GM19463 (cell line): Measurements from ENCODE around the gene ANKK1.

Experiments
- ATAC-seq: cut with Tn5 transposase; IDR thresholded peaks from one replicate; pipeline ENCODE4 v1.9.1; 2021; ENCODE audit warnings: mild to moderate bottlenecking, moderate library complexity; ENCODE audit not compliant: unreplicated experiment

Gene ANKK1

DNA sequence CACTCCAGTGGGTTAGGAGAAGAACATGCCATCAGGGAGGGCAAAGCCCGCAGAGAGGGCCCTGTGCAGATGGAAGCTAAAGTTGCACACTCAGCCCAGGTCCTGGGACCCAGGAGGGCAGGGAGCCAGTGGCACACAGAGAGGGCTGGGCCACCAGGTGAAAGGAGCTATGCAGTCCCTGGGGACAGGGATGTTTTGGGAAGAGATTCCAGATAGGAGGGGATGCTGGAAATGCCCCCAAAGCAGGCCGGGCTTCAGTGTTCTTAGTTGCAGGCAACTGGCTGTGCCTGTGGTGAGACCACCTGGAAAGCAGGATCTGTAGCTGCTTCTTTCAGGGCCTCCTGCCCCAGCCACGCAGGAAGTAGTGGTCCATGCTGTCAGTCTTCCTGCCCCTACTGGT lies 19.6 kb downstream of the ANKK1 start:
- ATAC-seq, result no peak

DNA sequence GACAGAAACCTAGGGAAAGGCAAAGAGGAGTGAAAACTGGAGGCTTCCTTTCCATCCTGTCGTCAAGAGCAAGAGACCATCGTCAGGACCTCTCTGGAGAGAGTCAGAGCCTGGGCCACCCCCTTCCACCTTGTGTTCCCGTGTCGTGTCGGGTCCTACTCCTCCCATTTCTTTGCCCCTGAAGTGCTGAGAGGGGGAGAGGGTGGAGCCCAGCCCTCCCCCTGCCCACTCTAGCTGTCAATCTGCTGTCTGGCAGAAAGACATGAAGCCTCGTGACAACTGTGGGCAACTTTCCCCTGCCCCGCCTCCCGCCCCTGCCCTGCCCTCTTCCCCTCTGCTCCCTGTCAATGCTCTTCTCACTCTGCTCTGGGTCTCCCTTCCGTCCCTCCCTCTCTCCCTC lies 20.6 kb downstream of the ANKK1 start:
- no peak for ATAC-seq

DNA sequence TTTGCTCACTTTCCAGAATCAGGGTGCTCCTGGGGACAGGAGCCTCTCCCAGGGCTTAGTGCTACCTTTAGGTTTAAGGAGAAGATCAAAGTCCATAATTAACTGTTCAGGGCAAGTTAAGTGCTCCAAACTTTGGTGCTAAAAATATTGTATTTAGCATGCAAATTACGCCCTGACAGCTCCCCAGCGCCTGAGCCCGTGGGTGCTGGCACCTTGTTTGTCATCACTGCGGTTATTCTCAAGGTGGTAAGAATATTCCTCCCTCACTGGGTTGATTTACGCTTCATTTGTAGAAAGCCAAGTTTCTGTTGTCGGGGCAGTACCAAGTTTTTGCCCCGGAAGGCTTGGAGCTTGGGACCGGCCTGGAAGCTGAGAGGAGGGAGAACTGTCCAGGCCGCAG lies 21.3 kb downstream of the ANKK1 start:
- no peak for ATAC-seq

DNA sequence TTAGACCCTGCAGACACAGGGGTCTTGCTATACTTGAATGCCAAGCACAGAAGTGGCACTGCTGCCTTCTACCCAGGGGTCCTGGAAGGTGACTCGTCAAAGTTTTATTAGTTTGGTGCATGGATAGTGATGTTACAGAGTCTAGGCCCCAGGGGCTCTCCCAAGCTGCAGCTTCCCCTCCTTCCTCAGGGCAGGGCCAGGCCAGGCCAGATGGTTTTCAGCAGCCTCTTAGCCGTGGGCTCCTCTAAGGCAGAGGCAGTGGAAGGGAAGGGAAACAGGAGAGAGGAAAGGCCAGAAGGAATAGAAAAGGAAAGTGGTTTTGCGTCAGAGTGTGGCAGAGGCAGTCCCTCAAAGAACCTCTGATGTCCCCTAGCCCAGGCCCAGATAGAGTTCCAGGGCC lies 21.9 kb downstream of the ANKK1 start:
- ATAC-seq, result no peak

DNA sequence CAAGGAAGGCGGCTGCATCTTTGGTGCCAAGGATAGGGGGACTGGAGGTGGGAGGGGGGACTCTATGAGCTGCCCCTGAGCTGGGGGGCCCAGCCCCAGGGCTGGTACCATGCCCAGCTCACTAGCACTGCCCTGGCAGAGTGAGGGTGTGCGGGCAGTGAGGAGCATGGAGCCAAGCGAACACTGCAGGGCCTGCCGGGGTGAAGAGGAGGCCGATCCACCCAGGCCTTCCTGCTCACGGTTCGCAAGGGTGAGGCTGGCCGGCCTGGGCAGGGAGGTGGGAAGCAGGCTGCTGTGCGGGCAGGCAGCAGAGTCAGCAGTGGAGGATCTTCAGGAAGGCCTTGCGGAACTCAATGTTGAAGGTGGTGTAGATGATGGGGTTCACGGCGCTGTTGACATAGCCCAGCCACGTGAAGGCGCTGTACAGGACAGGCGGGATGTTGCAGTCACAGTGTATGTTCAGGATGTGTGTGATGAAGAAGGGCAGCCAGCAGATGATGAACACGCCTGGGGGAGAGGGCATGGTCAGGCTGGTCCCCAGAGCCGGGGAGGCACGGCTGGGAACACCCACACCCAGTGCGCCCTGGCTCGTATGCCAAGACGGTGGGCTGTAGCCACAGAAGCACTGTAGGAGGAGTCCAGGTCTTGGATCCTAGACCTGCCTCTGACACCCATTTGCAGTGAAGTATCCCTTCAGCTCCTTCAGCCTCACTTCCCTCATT lies 23.0 kb downstream of the ANKK1 start:
- ATAC-seq, result no peak

DNA sequence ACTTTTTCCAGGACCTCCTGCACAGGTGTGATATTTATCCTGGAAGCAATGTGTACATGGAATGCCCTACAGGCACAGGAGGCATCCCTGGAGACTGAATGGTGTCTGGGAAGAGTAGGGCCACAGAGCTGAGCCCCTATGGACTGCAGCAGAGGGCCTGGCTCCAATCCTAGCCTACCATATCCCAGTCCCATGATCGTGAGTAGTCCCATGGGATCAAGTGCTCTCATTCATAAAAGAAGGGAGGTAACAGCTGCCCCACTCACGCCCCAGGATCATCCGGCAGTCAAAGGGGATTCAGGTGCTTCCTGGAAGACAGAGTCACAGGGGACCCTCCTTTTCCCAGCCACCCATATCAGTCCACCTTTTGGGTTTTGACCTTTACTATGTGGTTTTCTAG lies 24.0 kb downstream of the ANKK1 start:
- ATAC-seq, result no peak

DNA sequence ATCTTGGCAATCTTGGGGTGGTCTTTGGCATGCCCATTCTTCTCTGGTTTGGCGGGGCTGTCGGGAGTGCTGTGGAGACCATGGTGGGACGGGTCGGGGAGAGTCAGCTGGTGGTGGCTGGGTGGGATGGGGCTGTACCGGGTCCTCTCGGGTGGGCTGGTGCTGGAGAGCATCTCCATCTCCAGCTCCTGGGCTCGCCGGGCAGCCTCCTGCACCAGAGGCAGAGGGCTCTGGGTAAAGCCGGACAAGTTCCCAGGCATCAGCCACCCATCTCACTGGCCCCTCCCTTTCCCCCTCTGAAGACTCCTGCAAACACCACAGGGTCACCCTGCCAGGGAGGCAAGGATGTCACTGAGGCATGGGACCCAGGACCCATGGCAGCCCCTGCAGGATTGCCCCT lies 25.1 kb downstream of the ANKK1 start:
- ATAC-seq, result no peak

DNA sequence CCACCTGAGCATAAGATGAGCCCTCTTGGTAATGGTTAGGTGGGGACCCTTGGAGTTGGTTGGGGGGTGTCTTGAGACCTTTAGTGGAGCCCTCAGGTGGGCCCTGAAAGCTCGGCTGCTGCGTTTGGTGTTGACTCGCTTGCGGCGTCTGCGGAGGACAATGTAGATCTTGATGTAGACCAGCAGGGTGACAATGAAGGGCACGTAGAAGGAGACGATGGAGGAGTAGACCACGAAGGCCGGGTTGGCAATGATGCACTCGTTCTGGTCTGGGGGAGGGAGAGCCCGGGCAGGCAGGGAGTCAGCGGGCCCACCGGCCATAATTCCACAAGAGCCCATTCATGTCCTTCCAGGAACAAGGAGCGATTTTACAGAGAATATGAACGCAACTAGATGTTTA lies 27.8 kb downstream of the ANKK1 start:
- no peak for ATAC-seq

DNA sequence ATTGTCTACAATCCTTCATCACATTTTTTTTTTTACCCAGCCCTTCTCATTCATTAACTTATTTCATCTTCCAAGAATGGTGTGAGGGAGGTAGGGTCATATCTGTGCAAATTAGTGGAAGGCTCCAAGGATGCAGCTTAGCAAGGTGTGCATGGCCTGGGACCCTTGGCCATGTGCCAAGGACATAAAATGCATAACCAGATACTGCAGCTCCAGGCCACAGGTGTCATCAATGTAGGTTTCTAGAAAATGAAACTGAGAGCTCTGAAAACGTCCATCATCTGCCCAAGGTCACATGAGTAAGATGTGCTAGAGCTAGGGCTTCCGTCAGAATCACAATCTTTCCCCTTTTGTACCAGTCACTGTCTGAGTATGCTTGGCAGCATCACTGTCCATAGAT lies 29.8 kb downstream of the ANKK1 start:
- ATAC-seq, result no peak

DNA sequence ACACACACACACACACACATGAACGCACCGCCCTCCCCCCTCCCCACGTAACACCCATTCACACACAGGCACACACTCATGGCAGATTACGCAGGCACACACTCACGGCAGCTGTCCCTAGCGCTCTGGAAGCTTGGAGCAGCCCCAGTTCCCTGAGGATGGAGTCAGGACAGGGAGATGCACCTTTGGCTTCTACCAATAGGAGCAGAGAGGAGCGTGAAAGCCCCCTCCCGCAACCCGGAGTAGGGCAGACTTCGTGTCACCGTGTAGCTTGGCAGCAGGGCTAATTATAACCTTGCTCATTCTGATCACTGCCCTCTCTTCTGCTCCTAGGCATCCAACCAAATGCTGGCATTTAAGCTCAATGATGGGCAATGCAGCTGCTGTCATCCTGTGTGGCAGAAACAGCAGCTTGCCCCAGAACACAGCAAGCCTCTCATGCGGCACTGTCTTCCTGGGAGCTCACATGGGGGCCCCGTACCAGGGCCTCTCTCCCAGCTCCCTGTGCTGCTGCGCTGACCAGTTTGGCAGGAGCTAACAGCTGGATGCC lies 31.9 kb downstream of the ANKK1 start:
- ATAC-seq, result no peak

DNA sequence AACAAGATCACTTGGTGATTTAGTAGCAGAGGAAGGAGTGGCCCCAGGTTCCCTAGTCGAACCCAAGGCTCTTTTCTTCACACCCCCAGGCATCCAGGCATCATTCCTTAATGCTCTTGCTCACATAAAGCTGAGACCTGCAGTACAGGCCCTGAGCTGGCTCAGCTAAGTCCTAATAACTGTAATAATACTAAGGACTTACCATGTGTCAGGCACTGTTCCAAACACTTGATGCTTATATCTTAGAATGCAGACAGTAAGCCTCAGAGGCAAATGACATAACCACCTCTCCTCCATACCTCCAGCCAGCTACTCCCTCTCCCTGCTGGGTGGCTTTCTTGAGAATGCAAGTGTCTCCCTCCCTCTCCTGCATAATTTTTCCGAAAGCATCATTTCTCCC lies 33.2 kb downstream of the ANKK1 start:
- no peak for ATAC-seq

DNA sequence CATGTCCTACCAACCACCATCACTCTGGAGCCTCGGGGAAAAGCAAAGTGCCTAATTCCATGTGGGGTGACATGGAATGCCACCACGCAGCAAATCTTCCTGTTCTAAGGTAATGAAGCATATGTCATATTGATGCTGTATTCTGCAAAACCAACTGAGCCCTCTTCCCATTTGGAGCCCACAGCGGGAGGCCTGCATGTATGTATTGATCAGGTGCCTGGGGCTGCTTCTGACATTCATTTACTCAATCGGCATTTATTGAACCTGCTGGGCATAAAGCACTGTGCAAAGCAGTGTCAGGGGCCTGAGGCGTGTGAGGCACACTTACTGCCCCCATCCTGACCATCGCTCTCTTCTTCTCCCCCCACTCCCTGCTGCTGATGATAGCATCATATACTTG lies 39.1 kb downstream of the ANKK1 start:
- no peak for ATAC-seq

DNA sequence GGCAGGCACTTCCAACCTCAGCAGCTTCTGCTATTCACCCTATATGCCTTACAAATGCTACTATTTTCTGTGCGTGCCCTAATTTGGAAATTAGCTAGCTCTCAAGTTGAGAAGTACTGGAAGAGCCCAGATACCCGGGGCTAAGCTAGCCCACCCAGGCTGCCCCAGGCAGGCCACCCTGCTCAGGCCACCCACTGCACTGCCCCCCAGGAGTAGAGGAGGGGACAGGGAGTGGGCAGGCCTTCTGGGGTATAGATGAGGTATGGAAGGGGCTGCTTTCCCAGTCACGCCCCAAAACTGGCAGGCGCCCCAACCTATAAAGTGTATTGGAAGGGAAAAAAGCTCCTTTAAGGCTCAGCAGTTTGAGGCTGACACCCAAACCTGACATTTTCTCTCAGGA lies 44.2 kb downstream of the ANKK1 start:
- no peak for ATAC-seq

DNA sequence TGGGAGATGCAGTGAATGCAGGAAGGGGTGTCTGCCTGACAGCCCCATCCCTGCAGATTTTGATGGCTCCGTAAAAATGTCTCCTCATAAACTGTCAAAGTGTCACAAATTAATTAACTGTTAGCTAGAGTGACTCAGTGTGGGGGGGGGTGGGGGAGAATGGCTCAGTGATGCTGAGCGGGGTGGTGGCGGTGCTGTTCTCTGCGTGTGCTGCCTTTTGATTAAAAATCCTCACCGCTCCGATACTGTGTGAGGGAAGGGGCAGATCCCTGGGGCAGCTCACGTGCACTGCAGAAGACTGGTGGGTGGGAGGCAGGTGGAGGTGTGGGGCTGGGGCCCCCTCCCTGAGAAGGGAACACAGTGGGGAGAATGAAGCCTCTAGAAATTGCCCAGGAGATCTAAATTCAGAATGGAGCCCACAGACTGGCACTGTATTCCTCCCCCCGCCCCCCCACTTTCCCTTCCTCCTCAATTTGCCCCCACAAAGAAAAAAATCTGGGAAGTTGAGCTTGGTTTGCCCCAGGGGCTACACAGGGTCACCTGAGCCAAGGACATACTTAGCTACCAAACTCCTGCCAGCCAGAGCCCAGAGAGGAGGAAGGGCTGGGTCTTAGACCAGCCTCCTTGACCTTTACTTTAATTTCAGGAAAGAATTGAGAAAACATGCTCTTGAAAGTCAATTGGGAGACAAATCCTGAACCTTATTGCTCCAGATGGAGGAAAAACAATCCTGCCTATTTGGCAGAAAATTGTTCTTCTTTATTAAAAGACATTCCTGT lies 47.8 kb downstream of the ANKK1 start:
- ATAC-seq, result no peak

DNA sequence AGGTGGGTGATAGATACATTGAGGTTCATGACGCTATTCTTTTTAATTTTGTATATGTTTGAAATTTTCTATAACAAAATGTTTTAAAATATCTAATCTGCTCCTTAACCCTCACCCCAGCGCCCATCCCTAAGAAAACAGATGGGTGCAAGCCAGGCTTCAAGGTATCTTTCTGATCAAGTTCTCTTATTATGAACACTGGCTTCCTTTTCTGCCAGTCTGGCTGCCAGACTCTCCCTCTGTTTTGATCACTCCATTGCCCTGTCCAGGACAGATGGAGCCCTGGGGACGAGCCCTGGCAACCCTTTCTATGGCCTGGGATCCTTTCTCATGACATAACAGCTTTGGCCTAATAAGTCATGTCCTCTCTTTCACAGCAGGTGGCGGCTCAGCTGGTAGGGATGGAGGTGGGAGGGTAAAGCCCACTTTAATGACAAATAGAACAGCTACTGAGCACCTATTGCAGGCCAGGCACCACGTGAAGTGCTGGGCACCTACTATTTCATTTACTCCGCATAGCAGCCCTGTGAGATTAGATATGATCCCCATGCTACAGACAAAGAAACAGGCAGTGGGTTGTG lies 49.2 kb downstream of the ANKK1 start:
- ATAC-seq, result no peak

DNA sequence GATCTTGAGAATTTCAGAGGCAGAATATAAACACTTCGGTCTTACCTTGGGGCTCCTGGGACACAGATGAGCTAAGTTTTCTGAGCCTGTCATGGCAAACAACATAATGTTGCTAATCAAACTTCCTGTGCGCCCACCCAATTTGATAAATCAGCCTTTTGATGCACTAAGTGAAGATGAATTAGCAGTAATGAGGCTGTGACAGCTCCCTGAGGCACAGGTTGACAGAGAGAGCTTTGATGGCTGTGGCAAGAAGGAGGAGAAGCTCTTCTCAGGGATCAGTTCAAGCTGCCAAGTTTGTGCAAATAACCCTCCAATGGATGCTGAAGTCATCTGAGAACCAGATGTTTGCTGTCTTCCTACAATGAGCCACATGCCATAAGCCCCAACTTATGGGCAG lies 53.2 kb downstream of the ANKK1 start:
- ATAC-seq, result no peak

DNA sequence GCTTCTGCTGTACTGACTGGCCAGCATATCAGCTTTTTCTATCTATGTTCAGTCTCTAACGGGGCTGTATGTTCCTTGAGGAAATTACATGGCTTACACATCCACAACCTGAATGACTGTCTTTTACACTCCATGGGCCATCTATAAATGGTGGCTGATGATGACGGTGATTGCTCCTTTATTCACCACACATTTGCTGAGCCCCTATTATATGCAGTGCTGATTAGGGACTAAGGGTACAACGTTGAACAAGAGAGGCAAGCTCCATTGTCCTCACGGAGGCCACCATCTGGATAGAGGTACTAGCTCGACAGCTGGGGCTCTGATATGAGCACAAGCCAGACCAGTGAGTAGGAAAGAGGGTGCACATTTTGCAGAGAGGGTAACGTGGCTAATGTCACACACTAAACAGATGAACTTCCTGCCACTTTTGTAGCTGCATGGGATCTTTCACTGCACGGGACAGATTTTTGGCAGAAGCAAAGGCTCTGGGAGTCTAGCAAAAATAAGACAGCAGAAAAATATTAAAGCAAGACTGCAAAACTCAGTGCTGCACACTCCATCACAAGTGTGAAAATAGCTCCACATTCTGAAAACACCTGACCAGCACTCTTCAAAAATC lies 57.0 kb downstream of the ANKK1 start:
- ATAC-seq, result no peak

DNA sequence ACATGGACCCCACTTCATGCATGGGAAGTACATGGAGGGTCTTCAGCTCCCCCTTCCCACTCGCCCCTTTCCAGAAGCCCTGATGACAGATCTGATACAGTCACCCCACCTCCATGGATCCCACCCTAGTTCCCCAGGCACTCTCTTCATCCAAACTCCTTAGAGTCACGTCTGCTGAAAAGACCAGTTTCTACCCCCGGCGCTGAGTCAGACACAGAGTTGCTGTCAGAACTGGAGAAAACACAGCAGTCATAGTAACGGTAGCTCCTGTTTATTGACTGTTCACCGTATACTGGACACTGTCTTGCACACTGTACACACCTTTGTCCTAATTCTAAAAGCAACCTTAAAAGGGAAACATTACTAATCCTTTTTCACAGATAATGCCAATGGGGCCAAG lies 58.5 kb downstream of the ANKK1 start:
- ATAC-seq, result no peak

DNA sequence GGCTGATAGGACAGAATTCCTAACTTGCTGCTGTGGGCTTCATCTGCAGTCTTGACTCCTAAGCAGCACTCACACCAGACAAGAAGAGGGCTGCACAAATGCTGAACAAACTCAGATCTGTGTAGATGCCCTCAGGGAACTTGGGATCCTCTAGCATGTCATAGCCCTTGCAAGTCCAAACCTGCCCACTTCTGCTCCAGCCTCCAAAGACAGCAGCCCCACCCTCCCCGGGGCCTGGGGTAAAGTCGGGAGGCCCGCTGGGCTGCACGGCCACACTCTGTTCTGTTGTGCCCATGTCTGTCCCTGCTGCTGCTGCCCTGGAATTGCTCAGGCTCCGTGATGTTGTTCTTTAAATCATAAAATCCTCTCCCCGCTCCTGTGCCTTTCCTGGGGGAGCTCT lies 59.4 kb downstream of the ANKK1 start:
- no peak for ATAC-seq

DNA sequence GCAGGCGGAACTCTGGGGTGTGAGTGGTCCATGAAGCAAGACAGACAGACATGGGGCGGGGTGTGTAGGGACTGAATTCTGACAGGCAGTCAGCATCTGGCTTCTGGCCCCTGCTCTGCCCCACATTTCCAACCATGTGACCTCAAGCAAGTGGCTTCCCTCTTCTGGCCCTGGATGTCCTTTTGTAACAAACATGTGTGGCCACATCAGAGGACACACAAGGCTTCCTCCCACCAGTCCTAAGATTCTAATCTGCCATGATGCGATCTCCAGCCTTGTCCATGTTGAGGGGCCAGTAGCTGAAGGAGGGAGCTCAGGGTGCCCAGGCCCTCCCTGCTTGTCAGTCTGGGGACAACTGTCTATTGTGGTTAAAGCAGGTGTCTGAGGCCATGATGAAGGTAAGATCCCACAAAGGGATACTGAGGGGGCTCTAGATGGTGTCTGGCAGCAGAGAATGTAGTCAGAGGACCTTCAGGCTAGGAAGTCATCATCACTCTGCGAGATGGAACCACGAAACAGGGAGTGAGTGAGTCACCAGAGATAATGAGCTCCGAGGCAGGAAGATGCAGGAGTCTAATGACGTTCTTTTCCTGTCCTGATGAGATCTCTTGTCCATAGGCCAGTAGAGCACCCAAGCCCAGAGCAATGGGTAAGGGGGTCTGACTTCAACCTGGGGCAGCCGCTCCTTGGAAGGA lies 60.2 kb downstream of the ANKK1 start:
- ATAC-seq, result no peak

DNA sequence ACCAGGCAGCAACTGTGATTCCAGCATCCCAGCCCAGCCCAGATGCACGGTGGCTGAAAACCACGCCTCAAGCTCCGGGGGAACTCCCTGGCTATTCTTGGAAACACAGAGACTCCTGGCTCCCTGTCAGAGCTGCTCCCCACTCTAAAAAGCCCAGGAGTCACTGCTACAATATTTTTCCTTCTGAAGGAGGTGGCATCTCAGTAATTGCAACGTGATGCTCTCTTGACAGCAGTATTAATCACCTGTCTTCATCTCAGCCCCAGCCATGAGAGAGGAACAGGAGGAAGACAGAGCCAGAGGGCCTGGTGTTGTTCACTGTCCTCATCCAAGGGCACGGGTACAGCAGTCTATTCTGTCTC lies 60.7 kb downstream of the ANKK1 start:
- ATAC-seq, result no peak
